Neutrophil (primary cell): ENCODE results near the gene UQCR11.

Source experiments
- H3K27ac ChIP-seq: fragments of 200-600 bp; sonication (generic); 2 replicates; pipeline ENCODE4 v1.5.1; 2016; ENCODE audit warnings: mild to moderate bottlenecking, moderate library complexity
- H3K27me3 ChIP-seq: fragments of 200-600 bp; sonication (generic); 2 replicates; pipeline ENCODE4 v1.6.0; 2016; ENCODE audit warnings: mild to moderate bottlenecking
- H3K36me3 ChIP-seq: fragments of 200-600 bp; sonication (generic); 2 replicates; pipeline ENCODE4 v1.5.1; 2017
- H3K4me1 ChIP-seq, 2 experiments: fragments of 200-600 bp in 1 of 2; sonication (generic) in 1 of 2; 1 replicate in 1 of 2; 2 replicates in 1 of 2; pipeline versions ENCODE4 v1.5.1 to v1.6.1; 2013 to 2016; ENCODE audit warnings: low read depth in 1 of 2, low read length in 1 of 2, mild to moderate bottlenecking in 1 of 2, moderate library complexity in 1 of 2; ENCODE audit not compliant: control insufficient read depth in 1 of 2, insufficient read depth in 1 of 2
- H3K4me3 ChIP-seq, 2 experiments: fragments of 200-600 bp in 1 of 2; sonication (generic) in 1 of 2; 1 replicate in 1 of 2; 2 replicates in 1 of 2; pipeline ENCODE4 v1.5.1; 2013 to 2016; ENCODE audit warnings: low read depth in 1 of 2, low read length in 1 of 2, mild to moderate bottlenecking in 1 of 2, moderate library complexity in 1 of 2
- H3K9me3 ChIP-seq: fragments of 200-600 bp; sonication (generic); 2 replicates; pipeline ENCODE4 v1.5.1; 2016
- TF ChIP-seq, protein P1 (sequence below): fragments of 200-600 bp; sonication (generic); IDR thresholded peaks from 2 replicates; pipeline ENCODE4 v1.5.1; 2016; ENCODE audit warnings: antibody characterized with exemption

Gene UQCR11

DNA sequence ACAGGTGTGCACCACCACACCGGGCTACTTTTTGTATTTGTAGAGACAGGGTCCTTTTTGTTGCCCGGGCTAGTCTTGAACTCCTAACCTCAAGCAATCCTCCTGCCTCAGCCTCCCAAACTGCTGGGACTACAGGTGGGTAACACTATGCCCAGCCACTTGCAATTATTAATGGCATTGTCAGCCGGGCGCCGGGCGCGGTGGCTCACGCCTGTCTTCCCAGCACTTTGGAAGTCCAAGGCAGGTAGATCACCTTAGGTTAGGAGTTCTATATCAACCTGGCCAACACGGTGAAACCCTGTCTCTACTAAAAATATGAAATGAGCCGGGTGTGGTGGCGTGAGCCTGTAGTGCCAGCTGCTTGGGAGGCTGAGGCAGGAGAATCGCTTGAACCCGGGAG is 34.4 kb downstream of the UQCR11 start:
- H3K27ac ChIP-seq: no peak overlapping the region
- H3K27me3 ChIP-seq: peaks cover 50% of the 10 kb centered on the region
- peaks cover 5 to 12% of the 10 kb centered on the region in 2 experiments for H3K4me1 ChIP-seq
- no peaks in the 10 kb centered on the region for H3K36me3 ChIP-seq
- no peak overlapping the region for H3K4me3 ChIP-seq
- no peaks in the 10 kb centered on the region for H3K9me3 ChIP-seq
- TF ChIP-seq, protein P1, sequence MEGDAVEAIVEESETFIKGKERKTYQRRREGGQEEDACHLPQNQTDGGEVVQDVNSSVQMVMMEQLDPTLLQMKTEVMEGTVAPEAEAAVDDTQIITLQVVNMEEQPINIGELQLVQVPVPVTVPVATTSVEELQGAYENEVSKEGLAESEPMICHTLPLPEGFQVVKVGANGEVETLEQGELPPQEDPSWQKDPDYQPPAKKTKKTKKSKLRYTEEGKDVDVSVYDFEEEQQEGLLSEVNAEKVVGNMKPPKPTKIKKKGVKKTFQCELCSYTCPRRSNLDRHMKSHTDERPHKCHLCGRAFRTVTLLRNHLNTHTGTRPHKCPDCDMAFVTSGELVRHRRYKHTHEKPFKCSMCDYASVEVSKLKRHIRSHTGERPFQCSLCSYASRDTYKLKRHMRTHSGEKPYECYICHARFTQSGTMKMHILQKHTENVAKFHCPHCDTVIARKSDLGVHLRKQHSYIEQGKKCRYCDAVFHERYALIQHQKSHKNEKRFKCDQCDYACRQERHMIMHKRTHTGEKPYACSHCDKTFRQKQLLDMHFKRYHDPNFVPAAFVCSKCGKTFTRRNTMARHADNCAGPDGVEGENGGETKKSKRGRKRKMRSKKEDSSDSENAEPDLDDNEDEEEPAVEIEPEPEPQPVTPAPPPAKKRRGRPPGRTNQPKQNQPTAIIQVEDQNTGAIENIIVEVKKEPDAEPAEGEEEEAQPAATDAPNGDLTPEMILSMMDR: no peak

DNA sequence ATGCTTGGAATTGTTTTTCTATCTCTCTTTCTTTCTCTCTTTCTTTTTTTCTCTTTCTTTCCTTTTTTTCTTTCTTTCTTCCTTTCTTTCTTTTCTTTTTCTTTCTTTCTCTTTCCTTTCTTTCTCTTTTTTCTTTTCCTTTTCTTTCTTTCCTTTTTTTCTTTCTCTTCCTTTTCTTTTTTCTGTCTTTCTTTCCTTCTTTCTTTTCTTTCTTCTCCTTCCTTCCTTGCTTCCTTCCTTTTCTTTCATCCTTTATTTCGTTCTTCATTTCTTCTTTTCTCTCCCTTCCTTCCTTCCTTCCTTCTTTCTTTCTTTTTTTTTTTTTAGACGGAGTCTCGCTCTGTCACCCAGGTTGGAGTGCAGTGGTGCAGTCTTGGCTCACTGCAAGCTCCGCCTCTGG is 35.3 kb downstream of the UQCR11 start:
- TF ChIP-seq, protein P1: no peak
- H3K4me1 ChIP-seq: peaks cover 5 to 12% of the 10 kb centered on the region in 2 experiments
- H3K27me3 ChIP-seq: peaks cover 59% of the 10 kb centered on the region
- no peak overlapping the region for H3K27ac ChIP-seq
- H3K9me3 ChIP-seq: no peaks in the 10 kb centered on the region
- no peak overlapping the region for H3K4me3 ChIP-seq
- no peaks in the 10 kb centered on the region for H3K36me3 ChIP-seq

DNA sequence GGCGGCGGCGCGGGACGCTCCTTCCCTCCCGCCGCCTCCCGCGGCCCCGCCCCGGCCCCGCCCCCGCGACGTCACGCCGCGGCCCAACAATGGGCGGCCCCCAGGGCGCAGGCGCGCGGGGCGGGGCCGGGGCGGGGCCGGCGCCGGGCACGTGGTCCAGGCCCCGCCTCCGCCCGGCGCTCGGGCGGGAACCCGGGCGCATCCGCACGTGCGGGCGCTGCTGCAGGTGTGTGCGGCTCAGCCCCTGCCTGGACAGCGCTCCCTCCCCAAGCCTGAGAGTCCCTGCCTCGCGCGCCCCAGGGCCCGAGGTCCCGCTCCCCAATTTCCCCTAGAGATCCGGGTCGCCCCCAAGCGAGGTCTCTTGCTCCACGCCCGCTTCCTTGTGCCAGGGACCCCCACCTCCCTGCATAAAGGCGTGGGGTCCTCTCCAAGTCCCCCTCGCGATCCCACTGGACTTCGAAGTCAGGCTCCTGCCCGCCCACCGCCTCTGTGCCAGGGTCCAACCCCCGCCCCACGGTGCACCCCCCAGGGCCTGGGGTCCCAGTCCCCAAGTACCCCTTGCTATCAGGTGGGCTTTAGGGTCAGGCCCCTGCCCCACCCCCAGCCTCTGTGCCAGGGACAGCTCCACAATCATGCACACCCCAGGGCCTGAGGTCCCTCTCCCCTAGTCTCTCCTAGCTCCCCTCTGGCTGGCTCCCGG is 36.8 kb downstream of the UQCR11 start, which contains the start of gene MEX3D:
Gene MEX3D (minus strand): TSS at position 6 of the 700 bp plus-strand sequence. CDS start 267 bp downstream, outside the sequence.
- Histone ChIP-seq H3K27ac (no peak within 1 kb of the TSS), H3K27me3 (peaks cover 74% of the 10 kb centered on the region), H3K9me3 (no peaks in the 10 kb centered on the region), H3K4me1 (peaks cover 5 to 12% of the 10 kb centered on the region in 2 experiments), H3K36me3 (no peaks in the 10 kb centered on the region), H3K4me3 (peak within 1 kb of the TSS; percentile 26 to 48)
- TF ChIP-seq, protein P1: no peak

DNA sequence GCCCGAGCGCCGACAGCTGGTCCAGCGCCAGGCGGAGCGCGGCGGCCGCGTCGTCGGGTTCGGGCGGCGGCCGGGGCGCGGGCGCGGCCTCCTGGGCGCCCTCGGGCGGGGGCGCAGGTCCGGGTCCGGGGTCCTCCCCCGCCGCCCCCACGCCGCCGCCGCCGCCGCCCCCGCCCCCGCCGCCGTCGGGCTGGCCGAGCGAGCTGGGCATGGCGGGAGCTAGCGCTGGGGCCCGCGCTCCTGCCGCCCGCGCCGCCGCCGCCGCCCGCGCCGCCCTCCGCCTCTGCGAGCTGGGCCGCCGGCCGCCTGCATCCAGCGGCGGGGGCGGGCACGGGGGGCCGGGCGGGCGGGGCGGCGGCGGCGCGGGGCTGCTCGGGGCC is 37.4 kb downstream of the UQCR11 start:
- H3K27ac ChIP-seq: no peak overlapping the region
- H3K27me3 ChIP-seq: peaks cover 80% of the 10 kb centered on the region
- H3K4me3 ChIP-seq: no peak overlapping the region
- peaks cover 5 to 12% of the 10 kb centered on the region in 2 experiments for H3K4me1 ChIP-seq
- TF ChIP-seq, protein P1: no peak
- no peaks in the 10 kb centered on the region for H3K9me3 ChIP-seq
- H3K36me3 ChIP-seq: no peaks in the 10 kb centered on the region

DNA sequence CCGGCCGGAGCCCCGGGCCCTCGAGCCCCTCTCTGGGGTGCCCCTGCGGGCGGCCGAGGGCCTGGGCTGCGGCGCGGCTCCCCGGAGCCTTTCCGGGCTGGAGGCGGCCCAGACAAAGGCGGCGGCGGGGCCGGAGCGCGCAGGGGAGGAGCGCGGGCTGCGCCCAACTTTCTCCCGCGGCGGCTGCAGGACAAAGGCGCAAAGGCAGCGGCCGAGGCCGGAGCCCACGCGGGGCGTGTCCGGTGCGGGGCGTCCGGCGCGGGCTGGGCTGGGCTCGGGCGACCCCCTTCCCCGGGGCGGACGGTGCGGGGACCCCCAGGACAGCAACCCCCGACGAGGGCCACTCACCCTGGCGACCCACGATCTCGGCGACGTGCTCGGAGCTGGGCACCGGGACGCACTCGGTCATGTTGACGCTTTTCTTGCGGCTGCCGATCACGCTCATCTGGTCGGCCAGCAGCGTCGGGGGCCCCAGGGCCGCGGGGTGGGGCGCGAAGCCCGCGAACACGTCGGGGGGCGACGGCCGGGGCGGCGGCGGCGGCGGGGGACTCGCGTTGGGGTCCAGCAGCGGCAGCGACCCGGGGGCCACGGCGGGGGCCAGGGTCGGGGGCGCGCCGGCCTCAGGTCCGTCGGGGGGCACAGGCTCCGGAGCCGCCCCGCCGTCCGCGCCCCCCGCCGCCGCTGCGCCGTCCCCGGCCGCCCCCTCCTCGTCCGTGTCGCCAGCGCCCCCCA is 38.0 kb downstream of the UQCR11 start:
- peak overlapping the region in 1 of 2 experiments; percentile 41 for H3K4me3 ChIP-seq
- TF ChIP-seq, protein P1: no peak
- H3K27me3 ChIP-seq: peaks cover 86% of the 10 kb centered on the region
- no peak overlapping the region for H3K27ac ChIP-seq
- peaks cover 5 to 12% of the 10 kb centered on the region in 2 experiments for H3K4me1 ChIP-seq
- H3K36me3 ChIP-seq: no peaks in the 10 kb centered on the region
- H3K9me3 ChIP-seq: no peaks in the 10 kb centered on the region
